Epidermal melanocyte (primary cell): Measurements from ENCODE around the gene MKI67.
"Not testable (repeated sequence)": the region's sequence is repeated elsewhere in the genome, so short reads cannot be mapped to it uniquely, and the experiment has no call there.

Experiments used
- DNase-seq: peaks from one replicate; pipeline ENCODE4 v3.0.0; 2011; ENCODE audit warnings: low spot score; ENCODE audit not compliant: insufficient read length

Gene MKI67, protein sequence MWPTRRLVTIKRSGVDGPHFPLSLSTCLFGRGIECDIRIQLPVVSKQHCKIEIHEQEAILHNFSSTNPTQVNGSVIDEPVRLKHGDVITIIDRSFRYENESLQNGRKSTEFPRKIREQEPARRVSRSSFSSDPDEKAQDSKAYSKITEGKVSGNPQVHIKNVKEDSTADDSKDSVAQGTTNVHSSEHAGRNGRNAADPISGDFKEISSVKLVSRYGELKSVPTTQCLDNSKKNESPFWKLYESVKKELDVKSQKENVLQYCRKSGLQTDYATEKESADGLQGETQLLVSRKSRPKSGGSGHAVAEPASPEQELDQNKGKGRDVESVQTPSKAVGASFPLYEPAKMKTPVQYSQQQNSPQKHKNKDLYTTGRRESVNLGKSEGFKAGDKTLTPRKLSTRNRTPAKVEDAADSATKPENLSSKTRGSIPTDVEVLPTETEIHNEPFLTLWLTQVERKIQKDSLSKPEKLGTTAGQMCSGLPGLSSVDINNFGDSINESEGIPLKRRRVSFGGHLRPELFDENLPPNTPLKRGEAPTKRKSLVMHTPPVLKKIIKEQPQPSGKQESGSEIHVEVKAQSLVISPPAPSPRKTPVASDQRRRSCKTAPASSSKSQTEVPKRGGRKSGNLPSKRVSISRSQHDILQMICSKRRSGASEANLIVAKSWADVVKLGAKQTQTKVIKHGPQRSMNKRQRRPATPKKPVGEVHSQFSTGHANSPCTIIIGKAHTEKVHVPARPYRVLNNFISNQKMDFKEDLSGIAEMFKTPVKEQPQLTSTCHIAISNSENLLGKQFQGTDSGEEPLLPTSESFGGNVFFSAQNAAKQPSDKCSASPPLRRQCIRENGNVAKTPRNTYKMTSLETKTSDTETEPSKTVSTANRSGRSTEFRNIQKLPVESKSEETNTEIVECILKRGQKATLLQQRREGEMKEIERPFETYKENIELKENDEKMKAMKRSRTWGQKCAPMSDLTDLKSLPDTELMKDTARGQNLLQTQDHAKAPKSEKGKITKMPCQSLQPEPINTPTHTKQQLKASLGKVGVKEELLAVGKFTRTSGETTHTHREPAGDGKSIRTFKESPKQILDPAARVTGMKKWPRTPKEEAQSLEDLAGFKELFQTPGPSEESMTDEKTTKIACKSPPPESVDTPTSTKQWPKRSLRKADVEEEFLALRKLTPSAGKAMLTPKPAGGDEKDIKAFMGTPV (N-terminal part only)

DNA sequence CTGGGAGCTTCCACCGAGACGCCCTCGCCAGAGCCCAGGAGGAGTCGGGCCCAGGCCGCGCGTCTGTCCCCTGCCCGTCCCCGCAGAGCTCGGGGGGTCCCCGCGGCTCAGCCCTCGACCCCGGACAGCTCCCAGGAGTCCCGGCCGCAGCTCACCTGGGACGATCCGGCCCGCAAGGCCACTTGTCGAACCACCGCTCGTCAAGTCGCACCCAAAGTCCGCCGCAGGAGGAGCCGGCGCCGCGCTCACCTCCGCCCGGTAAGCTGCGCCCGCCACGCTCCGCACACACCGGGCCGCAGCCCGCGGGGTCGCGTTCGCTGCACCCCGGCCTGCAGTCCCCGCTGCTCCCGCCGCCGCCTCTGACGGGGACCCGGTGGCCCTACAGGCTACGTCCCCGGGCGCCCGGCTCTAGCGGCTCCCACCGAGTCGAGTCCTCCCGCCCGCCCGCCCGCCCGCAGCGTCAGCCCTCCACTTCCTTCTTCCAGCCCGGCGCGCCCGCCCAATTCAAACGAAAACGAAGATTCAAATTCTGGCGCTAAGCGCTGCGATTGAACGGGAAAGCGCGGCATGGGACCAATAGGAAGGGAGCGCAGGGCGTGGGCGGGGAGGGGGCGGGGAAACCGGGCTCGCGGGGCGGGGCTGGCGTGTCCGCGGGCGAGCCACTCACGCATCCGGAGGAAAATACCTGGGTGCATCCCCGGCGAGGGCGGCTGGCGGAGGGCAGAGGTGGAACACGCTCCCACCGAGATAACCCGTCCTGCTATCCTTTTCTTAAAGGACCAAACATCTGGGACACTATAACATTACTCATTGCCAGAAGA, at the start of gene MKI67:
Gene MKI67 (minus strand): TSS at position 480 of the 821 bp plus-strand sequence. CDS start 756 bp downstream, outside the sequence.
- peak; percentile 96 for DNase-seq

DNA sequence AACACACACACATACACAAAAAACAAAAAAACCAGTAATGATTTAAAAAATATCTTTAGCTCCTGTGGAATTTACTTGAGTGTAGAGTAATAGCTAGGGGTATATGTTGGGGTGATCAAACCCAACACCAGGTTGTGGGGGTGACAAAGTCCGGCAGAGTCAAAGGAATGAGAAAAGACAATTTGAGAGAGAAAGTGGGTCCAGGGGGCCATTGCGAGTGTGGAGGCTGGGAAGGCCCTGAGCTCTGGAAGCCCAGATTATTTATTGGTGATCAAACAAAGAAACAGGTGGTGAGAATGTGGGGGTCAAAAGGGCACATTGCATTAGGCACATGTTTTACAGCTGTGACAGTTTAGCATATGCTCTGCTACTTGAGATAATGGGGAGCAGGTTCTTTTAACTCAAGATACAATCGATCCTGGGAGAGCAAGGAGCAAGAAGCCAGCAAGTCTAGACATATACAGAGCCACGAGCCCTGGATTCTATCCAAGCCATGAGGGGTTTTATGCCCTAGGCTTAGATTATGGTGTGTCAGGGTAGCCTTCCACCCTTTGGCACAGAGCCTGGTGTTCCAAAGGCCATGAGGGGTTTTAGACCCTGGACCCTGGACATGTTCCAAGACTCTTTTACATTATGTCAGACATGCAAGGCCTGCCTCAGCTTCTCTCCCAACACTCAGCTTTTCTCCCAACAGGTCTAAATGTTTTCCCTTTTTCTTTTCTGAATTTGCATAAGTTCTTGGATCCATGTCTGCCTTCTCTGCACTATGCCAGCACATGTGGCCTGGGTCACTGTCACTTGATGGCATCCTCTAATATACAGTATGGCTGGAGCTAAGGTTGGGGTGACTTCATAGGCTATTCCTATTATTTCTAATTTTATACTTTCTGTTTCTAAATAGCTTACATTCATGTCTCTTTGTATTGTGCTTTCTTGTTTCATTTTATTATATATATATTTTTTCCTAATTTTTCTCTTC, 48.6 kb upstream of the MKI67 start:
- DNase-seq: no peak

DNA sequence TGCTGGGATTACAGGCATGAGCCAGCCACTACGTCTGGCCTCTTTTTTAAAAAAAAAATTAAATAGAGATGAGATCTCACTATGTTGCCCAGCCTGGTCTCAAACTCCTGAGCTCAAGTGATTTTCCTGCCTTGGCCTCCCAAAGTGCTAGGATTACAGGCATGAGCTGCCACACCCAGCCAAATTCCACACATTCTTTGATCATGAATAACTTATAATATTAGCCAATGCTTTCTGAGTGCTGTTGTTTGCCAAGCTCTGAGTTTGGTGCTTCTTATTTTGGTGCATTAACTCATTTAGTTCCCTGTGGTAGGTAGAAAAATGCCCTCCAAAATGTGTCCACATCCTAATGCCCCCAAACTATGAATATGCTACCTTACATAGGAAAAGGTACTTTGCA, 47.2 kb upstream of the MKI67 start:
- DNase-seq: no peak

DNA sequence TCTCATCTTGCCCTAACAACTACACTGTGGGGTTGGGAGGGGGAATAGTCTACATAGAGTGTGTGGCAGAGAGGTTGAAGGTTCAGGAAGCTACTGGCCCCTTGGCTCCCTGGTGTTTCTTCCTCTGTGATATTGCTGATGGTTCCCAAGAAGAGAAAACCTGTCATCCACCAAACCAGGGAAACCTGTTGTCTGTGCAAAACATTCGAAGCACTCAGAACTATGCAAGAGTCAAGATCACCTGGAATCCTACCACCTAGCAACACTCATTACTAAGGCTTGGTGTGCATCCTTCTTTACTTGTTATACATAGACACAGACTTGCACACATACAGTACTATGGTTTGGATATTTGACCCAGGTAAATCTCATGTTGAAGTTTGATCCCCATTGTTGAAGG, 46.5 kb upstream of the MKI67 start:
- no peak for DNase-seq

DNA sequence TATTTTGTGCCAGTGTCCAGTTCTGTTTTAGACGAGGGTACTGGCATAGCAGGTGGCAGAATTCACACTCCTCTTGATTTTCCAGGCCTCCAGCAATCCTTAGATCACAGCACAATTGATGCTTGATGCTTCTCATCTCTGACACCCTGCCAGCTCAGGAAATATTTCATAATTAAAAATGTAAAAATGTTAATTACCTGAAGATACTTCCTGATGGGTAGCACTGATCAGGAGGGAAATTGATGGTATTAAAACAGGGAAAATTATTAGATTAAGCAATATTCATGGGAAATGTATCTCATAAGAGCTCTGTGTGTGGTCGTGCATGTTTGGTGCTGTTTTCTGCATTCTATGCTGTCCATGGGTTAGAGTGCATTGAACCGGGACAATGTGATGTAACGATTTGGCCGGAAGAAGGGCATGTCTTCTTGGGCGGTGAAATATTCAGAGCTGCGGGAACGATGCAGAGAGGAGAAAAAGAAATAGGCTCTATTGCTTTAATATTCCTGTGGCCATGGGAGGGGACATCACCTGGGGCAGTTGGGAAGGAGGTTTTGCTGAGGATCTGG, 43.7 kb upstream of the MKI67 start:
- no peak for DNase-seq

DNA sequence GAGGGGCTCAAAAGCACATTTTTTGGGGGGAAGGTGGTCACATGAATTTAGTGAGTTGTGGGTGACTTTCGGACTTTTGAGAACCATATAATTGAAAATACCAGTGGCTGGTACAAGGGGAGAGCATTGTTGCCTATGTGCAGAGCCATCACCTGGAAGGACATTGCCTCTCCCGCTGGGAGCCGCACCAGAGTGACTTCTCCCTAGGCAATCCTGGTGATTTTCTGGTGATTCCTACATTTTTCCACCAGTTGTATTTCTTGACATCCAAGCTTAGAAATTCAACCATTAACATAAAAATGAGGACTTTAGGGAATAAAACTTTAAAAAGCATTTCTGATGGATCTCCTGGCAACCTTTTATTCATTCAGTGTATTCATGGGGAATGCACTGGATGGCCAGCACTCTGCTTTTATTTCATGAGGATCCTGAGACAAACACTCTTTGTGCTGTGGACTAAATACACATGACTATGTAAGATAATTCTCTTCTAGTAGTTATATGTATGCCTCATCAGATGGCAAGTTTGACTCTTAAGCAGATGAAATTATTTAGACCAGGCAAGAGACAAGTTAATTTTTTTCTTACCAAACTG, 41.8 kb upstream of the MKI67 start:
- no peak for DNase-seq

DNA sequence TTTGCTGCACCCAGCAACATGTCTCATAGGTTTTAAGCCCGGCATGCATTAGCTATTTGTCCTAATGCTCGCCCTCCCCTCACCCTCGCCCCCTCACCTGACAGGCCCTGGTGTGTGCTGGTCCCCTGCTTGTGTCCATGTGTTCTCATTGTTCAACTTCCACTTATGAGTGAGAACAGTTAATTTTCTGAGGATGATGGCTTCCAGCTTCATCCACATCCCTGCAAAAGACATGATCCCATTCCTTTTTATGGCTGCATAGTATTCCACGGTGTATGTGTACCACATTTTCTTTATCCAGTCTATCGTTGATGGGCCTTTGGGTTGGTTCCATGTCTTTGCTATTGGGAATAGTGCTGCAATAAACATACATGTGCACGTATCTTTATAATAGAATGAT, 40.9 kb upstream of the MKI67 start:
- DNase-seq: not testable (repeated sequence)

DNA sequence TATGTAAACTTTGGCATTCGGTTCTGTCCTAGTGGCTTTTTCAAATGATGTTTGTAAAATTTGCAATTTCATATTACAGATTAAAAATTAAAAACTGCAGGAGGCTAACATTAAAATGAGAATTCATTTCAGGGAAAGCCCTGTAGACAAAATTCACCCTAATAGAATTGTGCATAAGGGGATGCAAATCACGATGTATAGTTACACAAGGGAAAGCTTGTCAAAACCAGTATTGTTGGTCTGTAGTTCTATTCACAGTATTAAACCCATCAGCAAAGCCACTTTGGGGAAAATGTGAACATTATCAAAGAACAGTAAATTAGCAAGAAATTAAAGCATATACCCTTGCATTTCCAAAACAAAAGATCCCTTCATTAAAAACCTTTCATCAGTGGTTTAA, 39.9 kb upstream of the MKI67 start:
- DNase-seq: no peak

DNA sequence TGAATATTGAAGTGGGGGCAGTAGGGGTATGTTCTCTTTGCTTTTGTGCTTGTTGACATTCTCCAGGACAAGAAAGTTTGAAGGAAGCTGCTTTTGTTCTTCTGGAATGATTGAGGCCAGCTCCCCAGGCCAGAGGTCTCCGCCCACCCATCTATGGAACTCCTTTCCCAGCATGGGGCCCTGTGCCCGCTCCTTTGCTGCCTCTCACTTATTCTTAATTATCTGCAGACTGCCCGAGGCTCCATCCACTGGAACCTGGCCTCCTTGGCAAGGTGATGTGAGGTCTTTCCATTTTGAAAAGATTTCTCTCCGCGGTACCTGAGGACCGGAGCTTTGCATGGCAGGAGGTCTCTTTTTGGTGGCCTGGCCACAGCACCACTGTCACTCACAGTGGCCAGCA, 39.3 kb upstream of the MKI67 start:
- no peak for DNase-seq

DNA sequence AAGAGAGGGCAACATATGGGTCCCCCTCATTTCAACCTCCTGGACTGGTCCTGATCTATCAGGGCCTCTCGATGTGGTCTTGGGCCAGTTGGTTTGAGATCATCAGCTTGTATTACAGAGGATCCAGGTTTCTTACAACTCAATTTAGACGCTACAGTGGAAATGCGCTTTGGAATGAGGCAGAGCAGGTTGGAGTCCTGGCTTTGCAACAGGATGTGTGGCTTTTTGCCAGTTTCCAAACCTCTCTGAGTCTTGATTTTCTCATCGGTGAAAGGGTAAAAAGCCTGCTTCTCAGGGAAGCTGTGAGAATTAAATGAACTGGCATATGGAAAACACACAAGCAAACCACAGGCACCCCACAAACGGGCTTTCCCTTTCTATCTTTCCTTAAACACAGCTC, 37.5 kb upstream of the MKI67 start:
- no peak for DNase-seq

DNA sequence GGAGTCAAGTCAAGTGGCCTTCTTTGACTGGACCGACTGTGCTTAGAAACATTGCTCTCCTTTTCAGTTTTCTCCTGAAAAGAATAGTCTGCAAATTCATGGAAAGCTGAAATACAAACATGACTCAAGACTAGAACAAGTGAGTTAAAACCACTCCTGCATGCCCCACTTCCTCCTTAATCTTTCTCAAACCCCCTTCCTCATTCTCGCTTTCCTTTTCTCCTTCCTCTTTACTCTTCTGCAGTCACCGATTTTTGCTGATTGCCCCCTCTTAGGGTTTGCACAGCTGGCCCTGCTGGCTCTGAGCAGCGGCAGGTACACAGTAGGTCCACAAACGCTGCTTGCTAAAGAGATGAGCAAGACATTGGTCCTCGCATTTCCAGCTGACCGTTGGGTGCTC, 34.8 kb upstream of the MKI67 start:
- DNase-seq: no peak

DNA sequence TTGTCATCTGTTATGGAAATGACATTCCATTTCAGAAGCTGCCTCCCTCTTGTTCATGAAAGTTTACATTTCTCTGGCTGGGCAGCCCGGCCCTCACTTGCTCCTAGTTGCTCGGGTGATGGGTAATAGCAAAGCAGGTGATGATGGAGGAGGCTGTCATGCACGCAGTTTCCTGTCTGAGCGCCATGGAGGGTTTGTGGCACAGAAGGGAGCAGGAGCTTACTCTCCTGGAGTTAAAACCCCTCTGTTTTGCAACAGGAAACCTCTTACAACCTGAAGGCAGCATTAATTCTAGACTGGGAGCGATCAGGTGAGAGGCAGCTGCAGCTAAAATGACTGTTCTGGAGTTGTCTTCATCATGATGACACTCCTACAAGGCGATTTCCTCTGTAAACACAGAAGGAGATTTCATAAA, 34.1 kb upstream of the MKI67 start:
- DNase-seq: no peak

DNA sequence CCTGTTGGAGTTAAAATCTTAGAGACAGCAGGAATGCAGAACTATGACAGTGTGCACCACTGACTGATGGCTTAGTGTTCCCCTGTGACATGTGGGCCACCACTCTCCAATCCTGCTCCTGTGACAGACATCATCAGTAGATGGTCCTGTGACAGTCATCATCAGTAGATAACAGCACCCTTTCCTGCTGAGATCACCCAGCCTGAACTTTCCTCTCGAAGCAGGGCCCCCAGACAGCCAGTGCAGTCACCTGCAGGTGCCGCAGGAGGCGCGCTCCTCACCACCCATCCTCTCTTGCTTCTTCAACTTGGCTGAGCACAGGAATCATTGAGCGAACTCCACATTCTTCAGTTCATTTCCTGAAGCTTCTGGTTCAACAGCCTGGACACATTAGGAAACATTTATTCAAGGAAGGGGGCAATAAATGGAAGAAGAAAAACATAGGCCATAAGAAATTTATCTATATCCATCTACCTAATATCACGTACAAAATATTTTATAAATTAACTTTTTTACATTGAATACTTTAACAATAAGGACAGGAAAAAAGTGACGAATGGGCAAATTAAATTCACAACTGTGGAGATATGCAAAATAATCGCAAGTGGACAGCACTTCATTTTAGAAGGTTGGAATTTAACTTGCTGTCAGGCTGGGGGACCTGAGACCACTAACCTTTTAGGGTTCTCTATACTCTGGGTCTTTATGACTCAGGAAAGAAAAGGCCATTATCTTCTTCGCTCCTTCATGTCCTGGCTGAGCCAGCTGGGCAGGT, 32.0 kb upstream of the MKI67 start:
- DNase-seq: no peak

DNA sequence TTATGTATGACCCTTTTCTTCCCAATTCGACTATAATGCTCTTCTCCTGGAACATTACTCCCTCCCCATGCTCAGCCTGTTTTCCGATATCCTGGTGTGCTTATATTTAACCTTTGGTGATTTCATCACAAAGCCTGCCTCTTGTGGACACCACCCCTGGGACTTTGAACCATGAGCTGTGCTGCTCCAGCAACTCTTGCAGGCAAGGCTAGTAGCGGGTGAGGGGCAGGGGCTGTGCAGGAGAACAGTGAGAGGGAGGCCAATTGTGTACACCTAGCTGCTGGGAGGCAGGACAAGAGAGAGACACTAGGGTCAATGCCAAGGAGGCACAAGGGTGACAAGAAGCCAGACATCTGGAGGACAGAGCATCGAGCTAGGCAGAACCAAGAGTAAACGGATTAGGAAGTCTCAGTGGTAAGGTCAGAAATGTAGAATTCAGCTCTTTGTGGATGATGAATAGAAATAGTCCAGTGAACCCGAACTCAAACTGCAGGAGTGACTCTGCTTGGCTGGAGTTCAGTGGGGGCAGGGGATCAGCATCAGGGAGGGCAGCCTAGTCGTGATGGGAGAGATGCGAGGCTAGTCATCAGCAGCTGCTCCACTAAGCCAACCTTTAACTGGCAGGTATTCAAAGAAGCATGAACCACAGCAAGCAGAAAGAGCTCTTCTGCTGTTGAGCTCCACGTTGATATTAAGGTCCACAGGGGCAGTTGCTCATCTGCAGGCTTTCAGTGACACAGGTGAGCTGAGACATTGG, 31.0 kb upstream of the MKI67 start:
- DNase-seq: no peak

DNA sequence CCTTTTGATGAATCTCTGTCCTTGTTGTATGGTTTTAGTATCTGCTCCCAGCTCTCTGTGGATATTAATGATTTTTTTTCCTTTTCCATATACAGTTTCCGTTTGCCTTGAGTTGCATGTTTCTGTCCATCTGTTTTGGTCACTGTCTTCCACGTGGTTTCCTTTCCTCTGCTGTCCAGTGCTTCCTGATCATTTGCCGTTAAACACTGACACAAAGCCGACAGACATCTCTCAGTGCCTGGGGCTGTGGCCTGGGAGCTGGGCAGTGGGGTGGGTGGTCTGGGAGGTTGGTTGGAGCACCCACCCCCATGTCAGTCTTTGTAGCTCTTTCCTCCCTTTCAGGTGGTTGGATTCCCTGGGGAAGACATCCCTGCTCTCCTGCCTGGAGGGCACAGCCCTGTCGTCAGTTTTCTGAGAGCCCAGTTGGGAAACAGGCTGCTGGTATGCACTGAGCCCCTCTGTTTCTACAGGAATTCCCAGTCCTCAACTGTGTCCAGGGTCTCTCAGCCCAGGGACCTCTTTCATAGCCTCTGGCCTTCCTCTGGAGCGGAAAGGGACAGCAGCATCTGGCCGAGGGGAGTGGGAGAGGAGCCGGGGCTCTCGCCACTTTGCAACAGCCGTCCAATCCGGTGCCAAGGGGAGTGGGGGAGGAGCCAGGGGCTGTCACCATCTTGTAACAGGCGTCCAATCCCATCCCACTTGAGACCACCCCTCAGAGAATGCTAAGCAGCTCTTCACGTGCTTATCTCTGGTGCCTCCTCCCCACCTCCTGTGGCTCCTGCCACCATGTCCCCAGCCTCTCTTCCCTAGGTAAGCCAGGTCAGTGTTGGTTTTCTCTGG, 26.7 kb upstream of the MKI67 start:
- DNase-seq: no peak

DNA sequence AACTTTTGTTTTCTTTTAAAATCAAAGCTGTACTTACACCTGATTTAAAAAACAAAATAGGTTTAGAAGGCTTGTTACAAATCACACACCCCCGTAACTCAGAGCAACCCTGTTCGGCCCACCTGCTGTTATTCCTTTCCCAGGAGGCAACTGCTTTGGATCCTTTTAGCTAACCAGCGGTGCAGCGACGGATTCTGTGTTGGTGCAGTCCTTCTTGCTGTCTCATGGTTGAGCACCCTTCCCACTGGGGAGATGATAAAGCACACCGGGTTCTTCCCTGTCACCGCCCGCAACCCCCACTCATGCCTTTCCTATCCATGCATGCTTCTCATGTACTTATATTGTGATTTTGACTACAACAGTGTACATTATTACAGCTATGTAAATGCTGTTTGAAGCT, 24.8 kb upstream of the MKI67 start:
- no peak for DNase-seq

DNA sequence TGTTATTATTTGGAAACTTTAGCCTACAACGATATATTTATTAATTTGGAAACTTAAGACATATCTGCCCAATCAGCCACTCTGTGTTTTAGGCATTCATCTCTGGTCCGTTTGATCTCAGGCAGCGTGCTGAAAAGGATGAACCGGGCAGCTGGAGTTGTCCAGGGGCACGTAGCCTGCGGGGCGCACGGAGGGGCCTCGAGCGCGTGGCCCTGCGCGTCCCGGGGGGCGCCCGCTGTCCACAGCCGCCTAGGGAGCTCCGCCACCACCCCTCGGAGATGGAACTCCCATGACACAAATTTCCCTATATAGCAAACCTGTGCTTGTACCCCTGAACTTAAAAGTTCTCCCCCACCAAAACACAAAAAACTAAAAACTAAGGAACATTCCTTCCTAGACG, 24.3 kb upstream of the MKI67 start:
- no peak for DNase-seq
